Measurements from ENCODE around the gene RANBP17.
A peak's percentile ranks its signal among the peaks of the same experiment; 100 is the strongest.
"Not testable (repeated sequence)": the region's sequence is repeated elsewhere in the genome, so short reads cannot be mapped to it uniquely, and the experiment has no call there.

The RANBP17 gene

GRCh38 chr5:171155621-171156020 is 293.8 kb downstream of the RANBP17 start:
- DNase-seq (ENCODE audit: low read depth), result peak; percentile 70

- DNase-seq (ENCODE audit: low read depth), result peak; percentile 15
Observed at GRCh38 chr5:171157276-171157675, 295.5 kb downstream of the RANBP17 start.

GRCh38 chr5:171157775-171158174 is 296.0 kb downstream of the RANBP17 start:
- peak; percentile 5 for DNase-seq (ENCODE audit: low read depth)

- DNase-seq (ENCODE audit: low read depth), result no peak
Observed at GRCh38 chr5:171158581-171158980, 296.8 kb downstream of the RANBP17 start.

GRCh38 chr5:171162165-171162564 is 300.3 kb downstream of the RANBP17 start:
- DNase-seq (ENCODE audit: low read depth), result no peak

GRCh38 chr5:171162596-171162995 is 300.8 kb downstream of the RANBP17 start:
- DNase-seq (ENCODE audit: low read depth), result peak; percentile 37

- DNase-seq (ENCODE audit: low read depth), result no peak
Observed at GRCh38 chr5:171166766-171167165, 304.9 kb downstream of the RANBP17 start.

- no peak for DNase-seq (ENCODE audit: low read depth)
Observed at GRCh38 chr5:171168171-171168570, 306.4 kb downstream of the RANBP17 start.

- not testable (repeated sequence) for DNase-seq (ENCODE audit: low read depth)
Observed at GRCh38 chr5:171174960-171175359, 313.1 kb downstream of the RANBP17 start.

- no peak for DNase-seq (ENCODE audit: low read depth)
Observed at GRCh38 chr5:171175746-171176145, 313.9 kb downstream of the RANBP17 start.

GRCh38 chr5:171178190-171178589 is 316.4 kb downstream of the RANBP17 start:
- not testable (repeated sequence) for DNase-seq (ENCODE audit: low read depth)

- no peak for DNase-seq (ENCODE audit: low read depth)
Observed at GRCh38 chr5:171188016-171188415, 326.2 kb downstream of the RANBP17 start.

GRCh38 chr5:171189442-171189841 is 327.6 kb downstream of the RANBP17 start:
- DNase-seq (ENCODE audit: low read depth), result no peak

GRCh38 chr5:171192111-171192510 is 330.3 kb downstream of the RANBP17 start:
- DNase-seq (ENCODE audit: low read depth), result no peak

GRCh38 chr5:171201310-171201709 is 339.5 kb downstream of the RANBP17 start:
- no peak for DNase-seq (ENCODE audit: low read depth)

GRCh38 chr5:171205375-171205774 is 343.6 kb downstream of the RANBP17 start:
- no peak for DNase-seq (ENCODE audit: low read depth)

GRCh38 chr5:171207256-171207847 is 345.5 kb downstream of the RANBP17 start:
- DNase-seq (ENCODE audit: low read depth), result peak; percentile 59

GRCh38 chr5:171221916-171222315 is 360.1 kb downstream of the RANBP17 start:
- no peak for DNase-seq (ENCODE audit: low read depth)

GRCh38 chr5:171223927-171224326 is 362.1 kb downstream of the RANBP17 start:
- DNase-seq (ENCODE audit: low read depth), result no peak

GRCh38 chr5:171226096-171226754 is 364.4 kb downstream of the RANBP17 start:
- DNase-seq (ENCODE audit: low read depth), result no peak

GRCh38 chr5:171226864-171227263 is 365.0 kb downstream of the RANBP17 start:
- no peak for DNase-seq (ENCODE audit: low read depth)

- no peak for DNase-seq (ENCODE audit: low read depth)
Observed at GRCh38 chr5:171236651-171237050, 374.8 kb downstream of the RANBP17 start.

GRCh38 chr5:171242521-171242920 is 380.7 kb downstream of the RANBP17 start:
- DNase-seq (ENCODE audit: low read depth), result peak; percentile 51

GRCh38 chr5:171246231-171246630 is 384.4 kb downstream of the RANBP17 start:
- DNase-seq (ENCODE audit: low read depth), result no peak
